Common myeloid progenitor, CD34-positive (primary cell): ENCODE data around the gene RDH5.

Experiments
- CTCF ChIA-PET: fragments of 350-600 bp; sonication (Branson Sonifier 250); formaldehyde crosslinking; loops from one replicate; lab custom pipeline; 2021; ENCODE audit warnings: antibody characterized with exemption; lab: Charles Lee
- POLR2A ChIA-PET: fragments of 350-600 bp; sonication (Branson Sonifier 250); formaldehyde crosslinking; loops from one replicate; lab custom pipeline; 2021; ENCODE audit warnings: antibody characterized with exemption; lab: Charles Lee
- DNase-seq, 3 donors: peaks; one replicate each; pipeline versions ENCODE4 v3.0.0 to v3.0.0-alpha.2; 2013
- H3K27ac ChIP-seq, 2 experiments: 1 replicate in 1 of 2; 2 replicates in 1 of 2; pipeline ENCODE4 v1.7.0; 2013; ENCODE audit warnings: inconsistent platforms in 2 of 2, low read length in 2 of 2, mild to moderate bottlenecking in 2 of 2, low read depth in 1 of 2, moderate library complexity in 1 of 2; ENCODE audit not compliant: severe bottlenecking in 2 of 2, insufficient read depth in 1 of 2, poor library complexity in 1 of 2
- H3K27me3 ChIP-seq, 5 experiments: replicated peaks in 2 of 5; 1 replicate in 3 of 5; 2 replicates in 2 of 5; pipeline versions ENCODE4 v1.6.1 to v1.7.0; 2013; ENCODE audit warnings: low read length in 4 of 5, mild to moderate bottlenecking in 2 of 5, moderate library complexity in 2 of 5, inconsistent platforms in 1 of 5; ENCODE audit not compliant: insufficient read depth in 5 of 5, control insufficient read depth in 4 of 5
- H3K36me3 ChIP-seq, 4 experiments: 1 replicate in 2 of 4; 2 replicates in 2 of 4; pipeline versions ENCODE4 v1.6.1 to v1.7.0; 2013; ENCODE audit warnings: low read length in 3 of 4, control low read depth in 1 of 4, mild to moderate bottlenecking in 1 of 4; ENCODE audit not compliant: control insufficient read depth in 4 of 4, insufficient read depth in 4 of 4
- H3K4me1 ChIP-seq, 4 experiments: 1 replicate in 3 of 4; 2 replicates in 1 of 4; pipeline versions ENCODE4 v1.6.1 to v1.7.1; 2013; ENCODE audit warnings: low read length in 3 of 4, mild to moderate bottlenecking in 3 of 4, control low read depth in 1 of 4, inconsistent platforms in 1 of 4, moderate library complexity in 1 of 4; ENCODE audit not compliant: control insufficient read depth in 4 of 4, insufficient read depth in 4 of 4; ENCODE audit errors: control extremely low read depth in 1 of 4
- H3K4me3 ChIP-seq, 7 experiments: 1 replicate in 4 of 7; 2 replicates in 3 of 7; pipeline versions ENCODE4 v1.5.1 to v1.7.0; 2013; ENCODE audit warnings: mild to moderate bottlenecking in 7 of 7, low read length in 6 of 7, moderate library complexity in 6 of 7, inconsistent platforms in 2 of 7, low read depth in 2 of 7, control low read depth in 1 of 7; ENCODE audit not compliant: insufficient read depth in 4 of 7, control insufficient read depth in 1 of 7; ENCODE audit errors: extremely low read depth in 1 of 7
- H3K9me3 ChIP-seq, 5 experiments: 1 replicate in 4 of 5; 2 replicates in 1 of 5; pipeline versions ENCODE4 v1.6.1 to v1.7.1; 2013; ENCODE audit warnings: low read length in 4 of 5, mild to moderate bottlenecking in 2 of 5, inconsistent platforms in 1 of 5, low read depth in 1 of 5, moderate library complexity in 1 of 5; ENCODE audit not compliant: control insufficient read depth in 4 of 5, insufficient read depth in 2 of 5; ENCODE audit errors: control extremely low read depth in 1 of 5
- WGBS: methylation state at CpG from one replicate; pipeline ENCODE4 v1.1.5; 2013; ENCODE audit not compliant: insufficient coverage; 5-methylcytosine and 5-hydroxymethylcytosine counted together

The RDH5 gene

DNA sequence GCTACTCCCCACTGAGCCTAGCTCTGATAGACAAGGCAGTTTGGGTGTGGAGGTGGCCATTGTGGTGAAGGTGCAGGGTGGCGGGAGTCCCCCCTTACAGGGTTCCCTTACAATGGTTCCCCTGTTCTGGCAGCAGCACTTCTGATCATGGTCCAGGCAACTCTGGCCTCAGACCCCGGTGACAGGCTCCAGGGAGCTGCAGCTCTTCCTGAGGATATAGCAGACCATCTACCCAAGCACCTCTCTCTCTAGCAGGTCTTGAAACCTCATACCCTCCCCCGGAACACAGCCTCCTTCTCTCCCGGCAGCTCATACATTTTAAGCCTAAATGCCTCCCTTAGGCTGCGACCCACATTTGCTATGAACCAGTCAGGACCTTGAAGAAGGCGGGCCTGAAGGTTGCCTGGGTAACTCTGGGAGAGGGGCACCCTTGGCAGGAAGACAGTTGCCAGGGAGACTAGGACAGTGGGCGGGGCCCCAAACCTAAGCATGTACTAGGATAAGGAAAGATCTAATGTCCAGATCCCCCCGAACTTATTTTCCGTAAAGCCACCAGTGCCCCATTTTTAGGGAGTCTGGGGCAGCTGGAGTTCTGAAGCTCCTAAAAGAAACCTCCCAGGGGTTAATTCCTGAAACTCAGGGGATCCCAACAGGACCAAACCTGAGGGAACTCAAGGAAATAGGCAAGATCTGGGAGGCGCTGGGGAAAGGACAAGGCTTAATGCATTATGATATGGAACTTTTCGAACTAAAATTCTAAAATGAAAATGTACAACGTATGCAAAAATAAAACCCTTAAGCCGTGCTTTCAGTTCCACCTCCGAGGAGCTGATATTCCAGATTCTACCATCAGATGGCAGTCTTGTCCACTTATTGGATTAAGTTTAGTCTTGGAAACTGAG, 18.2 kb downstream of the RDH5 start:
- H3K4me3 ChIP-seq: peak overlapping the region; percentile 39 to 97 (median 79)
- no peaks in the 10 kb centered on the region for H3K9me3 ChIP-seq
- peak overlapping the region; percentile 61 to 82 for H3K27ac ChIP-seq
- ChIA-PET POLR2A (interaction anchor here (0.5 to 1.8 kb wide), 7 partner anchors 8 to 1458 kb away, joined by 3 to 8 read pairs (median 3); partner anchors contain the start of genes CBX5 and CD63), CTCF (interaction anchor here (0.7 to 13.3 kb wide), 39 partner anchors 8 to 420 kb away, joined by 3 to 145 read pairs (median 7); partner anchors contain the start of genes BLOC1S1, CD63, MYL6 and ORMDL2)
- H3K4me1 ChIP-seq: peaks cover 6 to 34% (median 28%) of the 10 kb centered on the region in 4 experiments
- H3K36me3 ChIP-seq: no peaks in the 10 kb centered on the region
- DNase-seq: peak; percentile 82 to 90 (median 90)
- WGBS: 0% methylated on average over 8 of the region's 14 CpGs
- no peaks in the 10 kb centered on the region for H3K27me3 ChIP-seq

DNA sequence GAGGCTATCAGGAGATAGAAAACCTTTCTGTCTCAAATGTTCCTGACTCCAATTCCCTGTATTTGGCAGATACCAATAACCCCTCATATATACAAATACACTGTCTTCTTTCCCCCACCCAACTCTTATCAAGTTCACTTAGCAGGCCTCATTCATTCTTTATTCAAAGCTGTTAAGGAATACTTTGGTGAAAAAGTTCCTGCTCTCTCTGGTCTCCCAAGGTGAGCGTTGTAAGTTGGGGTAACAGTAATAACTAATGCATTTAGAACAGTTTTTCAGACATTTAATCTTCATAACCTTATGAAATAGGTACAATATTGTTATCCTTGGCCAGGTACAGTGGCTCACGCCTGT, 18.8 kb downstream of the RDH5 start:
- H3K36me3 ChIP-seq: no peaks in the 10 kb centered on the region
- H3K27me3 ChIP-seq: no peaks in the 10 kb centered on the region
- DNase-seq: no peak
- POLR2A ChIA-PET: interaction anchor here (0.7 to 1.8 kb wide), 4 partner anchors 10 to 291 kb away, joined by 3 to 8 read pairs (median 3); partner anchors contain the start of gene CD63
- no peaks in the 10 kb centered on the region for H3K9me3 ChIP-seq
- CTCF ChIA-PET: interaction anchor here (0.7 to 13.3 kb wide), 35 partner anchors 9 to 301 kb away, joined by 3 to 145 read pairs (median 8); partner anchors contain the start of genes BLOC1S1, CD63, ORMDL2 and RDH5
- H3K4me3 ChIP-seq: peak overlapping the region in 3 of 7 experiments; percentile 79 to 97 (median 88)
- no peak overlapping the region for H3K27ac ChIP-seq
- peaks cover 6 to 39% (median 31%) of the 10 kb centered on the region in 4 experiments for H3K4me1 ChIP-seq
- WGBS: 100% methylated on average over 1 of the region's 2 CpGs

DNA sequence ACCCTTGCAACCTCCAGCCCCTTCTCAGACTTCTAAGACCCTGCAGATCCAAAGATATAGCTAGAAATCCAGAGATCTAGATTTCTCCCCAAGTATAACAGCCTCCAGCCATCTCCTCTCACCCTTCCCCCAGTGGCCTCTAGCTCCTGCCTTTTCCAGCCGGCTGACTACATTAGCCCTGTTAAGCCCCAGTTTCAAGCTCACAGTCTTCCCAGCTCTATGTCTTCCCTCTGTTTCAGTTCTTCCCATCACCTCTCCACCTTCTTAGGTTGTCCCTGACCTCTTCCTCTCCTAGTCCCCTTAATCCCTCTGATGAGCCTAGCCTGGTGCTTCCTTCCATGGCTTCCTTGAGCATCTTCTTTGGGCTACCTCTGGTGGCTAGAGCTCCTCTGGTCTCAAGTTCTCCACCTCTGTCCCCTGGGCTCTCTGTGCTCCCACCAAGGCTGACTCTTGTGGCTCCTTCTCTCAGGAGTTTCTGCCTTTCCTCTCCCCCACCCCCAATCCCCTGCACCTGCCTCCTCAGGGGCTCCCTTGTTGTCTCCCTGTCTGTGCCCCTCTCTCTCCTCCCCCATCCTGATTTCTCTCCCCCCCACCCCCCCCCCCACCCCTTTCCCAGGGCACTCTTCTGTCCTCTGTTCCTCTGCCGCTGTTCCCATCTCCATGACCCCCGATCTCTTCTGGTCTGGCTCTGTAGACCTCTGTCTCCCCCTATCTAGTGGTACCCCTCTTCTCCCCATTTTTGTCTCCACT, 21.9 kb downstream of the RDH5 start:
- Histone ChIP-seq H3K27me3 (no peaks in the 10 kb centered on the region), H3K4me1 (peaks cover 8 to 58% (median 42%) of the 10 kb centered on the region in 4 experiments), H3K9me3 (no peaks in the 10 kb centered on the region), H3K4me3 (peak overlapping the region; percentile 16 to 83 (median 57)), H3K27ac (peak overlapping the region in 1 of 2 experiments; percentile 64), H3K36me3 (no peaks in the 10 kb centered on the region)
- POLR2A ChIA-PET: interaction anchor here (1.1 kb wide), 1 partner anchor 13 kb away, joined by 3 read pairs; no protein-coding TSS in a partner anchor
- WGBS: 24% methylated on average over 3 of the region's 3 CpGs
- CTCF ChIA-PET: interaction anchor here (1.0 to 13.3 kb wide), 6 partner anchors 12 to 198 kb away, joined by 3 to 145 read pairs (median 6); partner anchors contain the start of genes CD63, ORMDL2 and SARNP
- DNase-seq: no peak

DNA sequence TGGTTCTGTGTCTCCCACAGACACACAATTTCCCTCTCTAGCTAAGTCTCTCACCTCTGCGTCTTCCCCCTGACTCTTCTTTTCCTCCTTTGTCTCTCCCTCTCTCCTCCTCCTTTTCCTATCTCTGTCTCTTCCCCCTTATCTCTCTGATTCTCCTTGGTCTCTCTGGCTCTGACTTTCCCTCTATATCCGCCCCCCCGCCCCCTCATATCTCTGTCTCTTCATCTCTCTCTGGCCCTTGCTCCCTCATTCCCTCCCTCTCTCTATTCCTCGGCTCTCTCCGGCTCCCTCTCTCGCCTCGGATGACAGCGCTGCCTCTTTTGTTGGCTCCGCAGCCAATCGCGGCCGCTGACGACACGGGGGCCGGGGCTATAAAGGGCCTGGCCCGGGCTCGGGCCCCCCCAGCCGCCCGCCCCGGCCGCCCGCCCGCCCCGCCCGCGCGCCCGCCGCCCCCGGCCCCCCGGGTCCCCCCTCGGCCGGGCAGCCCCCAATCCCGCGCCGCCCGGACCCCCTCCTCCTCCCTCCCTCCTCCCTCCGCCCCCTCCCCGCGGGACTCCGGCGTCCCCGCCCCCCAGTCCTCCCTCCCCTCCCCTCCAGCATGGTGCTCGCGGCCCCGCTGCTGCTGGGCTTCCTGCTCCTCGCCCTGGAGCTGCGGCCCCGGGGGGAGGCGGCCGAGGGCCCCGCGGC, 22.7 kb downstream of the RDH5 start, which contains the start of gene GDF11:
Gene GDF11, plus strand, starts transcription at position 404 of the 687 bp plus-strand sequence. Its CDS starts 195 bp downstream, at position 599.
- peak within 1 kb of the TSS in 1 of 2 experiments; percentile 64 for H3K27ac ChIP-seq
- POLR2A ChIA-PET: interaction anchor here (0.5 to 1.8 kb wide), 6 partner anchors 12 to 555 kb away, joined by 3 to 8 read pairs (median 3); partner anchors contain the start of genes CD63, ORMDL2 and SARNP
- CTCF ChIA-PET: interaction anchor here (0.6 to 13.3 kb wide), 13 partner anchors 10 to 578 kb away, joined by 3 to 145 read pairs (median 3); partner anchors contain the start of genes DNAJC14, ORMDL2 and SARNP
- peak; percentile 71 to 87 (median 83) for DNase-seq
- H3K4me3 ChIP-seq: peak within 1 kb of the TSS; percentile 62 to 91 (median 85)
- no peaks in the 10 kb centered on the region for H3K36me3 ChIP-seq
- H3K27me3 ChIP-seq: no peaks in the 10 kb centered on the region
- WGBS: under 1% methylated on average over 16 of the region's 53 CpGs
- peaks cover 5 to 50% (median 35%) of the 10 kb centered on the region in 4 experiments for H3K4me1 ChIP-seq
- no peaks in the 10 kb centered on the region for H3K9me3 ChIP-seq

DNA sequence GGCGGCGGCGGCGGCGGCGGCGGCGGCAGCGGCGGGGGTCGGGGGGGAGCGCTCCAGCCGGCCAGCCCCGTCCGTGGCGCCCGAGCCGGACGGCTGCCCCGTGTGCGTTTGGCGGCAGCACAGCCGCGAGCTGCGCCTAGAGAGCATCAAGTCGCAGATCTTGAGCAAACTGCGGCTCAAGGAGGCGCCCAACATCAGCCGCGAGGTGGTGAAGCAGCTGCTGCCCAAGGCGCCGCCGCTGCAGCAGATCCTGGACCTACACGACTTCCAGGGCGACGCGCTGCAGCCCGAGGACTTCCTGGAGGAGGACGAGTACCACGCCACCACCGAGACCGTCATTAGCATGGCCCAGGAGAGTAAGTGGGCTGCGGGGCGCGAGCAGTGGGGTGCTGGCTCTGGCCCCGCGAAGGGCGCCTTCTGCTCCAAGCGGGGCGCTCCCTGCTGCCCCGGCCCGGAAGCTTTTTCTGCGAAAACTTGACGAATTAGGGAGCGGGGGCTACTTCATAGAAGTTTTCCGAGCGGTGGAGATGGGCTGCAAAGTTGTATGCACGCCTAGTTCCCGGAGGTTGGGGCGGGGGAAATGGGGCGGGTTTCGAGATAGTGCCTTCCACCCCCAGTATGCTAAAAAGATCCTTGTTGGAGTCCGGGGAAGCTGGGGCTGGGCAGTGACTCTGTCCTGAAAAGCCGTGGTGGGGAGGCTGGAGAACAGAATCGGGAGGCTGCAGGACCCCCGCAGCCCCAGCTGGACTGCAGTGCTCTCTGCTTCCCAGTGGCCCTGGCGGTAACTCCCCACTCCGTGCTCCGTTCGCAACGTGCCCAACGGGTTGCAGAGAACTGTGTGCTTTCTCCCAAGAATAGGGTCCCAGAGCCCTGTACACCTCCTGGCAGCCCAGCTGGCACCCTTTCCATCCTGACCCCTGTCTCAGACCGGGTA, 23.5 kb downstream of the RDH5 start:
- DNase-seq: peak; percentile 65 to 84 (median 76)
- Histone ChIP-seq H3K36me3 (peaks cover 0 to 5% (median 2%) of the 10 kb centered on the region in 4 experiments), H3K9me3 (no peaks in the 10 kb centered on the region), H3K27me3 (no peaks in the 10 kb centered on the region), H3K27ac (peak overlapping the region in 1 of 2 experiments; percentile 37), H3K4me1 (peaks cover 2 to 42% (median 27%) of the 10 kb centered on the region in 4 experiments), H3K4me3 (peak overlapping the region; percentile 62 to 91 (median 85))
- 2% methylated on average over 67 of the region's 73 CpGs for WGBS
- CTCF ChIA-PET: interaction anchor here (0.6 to 13.3 kb wide), 15 partner anchors 9 to 578 kb away, joined by 3 to 145 read pairs (median 3); partner anchors contain the start of genes CD63 and DNAJC14
- POLR2A ChIA-PET: interaction anchor here (0.5 to 1.8 kb wide), 4 partner anchors 11 to 262 kb away, joined by 3 to 8 read pairs (median 3); partner anchors contain the start of genes CD63, ORMDL2 and SARNP
